H1 (cell line): ENCODE results near the gene CASQ2. TPM values are rescaled to one million over a fixed set of nuclear protein-coding genes. Genes with fewer than 3 reads are reported as not detected.

Experiments
- ATF2 ChIP-seq: IDR thresholded peaks from 2 replicates; pipeline ENCODE4 v1.6.1; 2012; ENCODE audit warnings: low read length, inconsistent platforms
- SAP30 ChIP-seq: fragments of 300-600 bp; sonication (generic); IDR thresholded peaks from 2 replicates; pipeline ENCODE4 v1.7.1; 2012; ENCODE audit warnings: low read length, moderate library complexity, mild to moderate bottlenecking, inconsistent platforms; ENCODE audit not compliant: insufficient read depth, insufficient replicate concordance
- TEAD4 ChIP-seq: IDR thresholded peaks from 2 replicates; pipeline ENCODE4 v1.6.1; 2012; ENCODE audit warnings: low read depth, low read length, inconsistent platforms, mixed read lengths
- YY1 ChIP-seq: IDR thresholded peaks from 2 replicates; pipeline ENCODE4 v1.6.1; 2011; ENCODE audit warnings: low read depth, mild to moderate bottlenecking, low read length
- polyA plus RNA-seq, 7 experiments: library from polyadenylated mRNA; depleted of rRNA in 3 of 7; stranded (reverse) in 5 of 7; unstranded in 2 of 7; fragments of >200 nt in 5 of 7; fragments of 200-250 nt in 2 of 7; gene quantifications; 1 replicate in 5 of 7; 2 replicates in 1 of 7; 4 replicates in 1 of 7; pipeline versions ENCODE4 v1.2.1 to v1.2.3, GENCODE V29; 2011 to 2013; ENCODE audit warnings: missing spikeins in 2 of 7, mixed read lengths in 2 of 7
- total RNA-seq: library from RNA; stranded (reverse); fragmentation: NEBNext Ultra II Directional; extraction: Animal tissue kit (Norgen Biotek cat#: 25700); gene quantifications from 2 replicates; pipeline ENCODE4 v1.2.1, GENCODE V29; 2021

CASQ2 gene
- total and polyA plus RNA-seq, 2 of the 8 experiments (the other 6 are each of a cell fraction or from before 2014, with no cell fraction given): not detected

GRCh38 chr1:115722221-115722620 lies 46.3 kb downstream of the CASQ2 start (continued):
- TF ChIP-seq SAP30 (no peak), ATF2 (no peak), YY1 (no peak), TEAD4 (no peak)
